Skin of body (tissue), 2 donors: Measurements from ENCODE around the gene JOSD2. TPM values are rescaled to one million over a fixed set of nuclear protein-coding genes. Genes with fewer than 3 reads are reported as not detected.

Source experiments
- DNase-seq: peaks from one replicate; lab custom pipeline; 2025; lab: John Stamatoyannopoulos, UW
- total RNA-seq: library from RNA; depleted of rRNA; stranded (reverse); fragments of >200 nt; gene quantifications from one replicate; pipeline ENCODE4 v1.2.3, GENCODE V29; 2014

JOSD2 gene
- total RNA-seq, 1 donor from 2014 or later, result 8.1 TPM

GRCh38 chr19:50496189-50497021 is 14.6 kb downstream of the JOSD2 start:
- DNase-seq, result no peak

DNA sequence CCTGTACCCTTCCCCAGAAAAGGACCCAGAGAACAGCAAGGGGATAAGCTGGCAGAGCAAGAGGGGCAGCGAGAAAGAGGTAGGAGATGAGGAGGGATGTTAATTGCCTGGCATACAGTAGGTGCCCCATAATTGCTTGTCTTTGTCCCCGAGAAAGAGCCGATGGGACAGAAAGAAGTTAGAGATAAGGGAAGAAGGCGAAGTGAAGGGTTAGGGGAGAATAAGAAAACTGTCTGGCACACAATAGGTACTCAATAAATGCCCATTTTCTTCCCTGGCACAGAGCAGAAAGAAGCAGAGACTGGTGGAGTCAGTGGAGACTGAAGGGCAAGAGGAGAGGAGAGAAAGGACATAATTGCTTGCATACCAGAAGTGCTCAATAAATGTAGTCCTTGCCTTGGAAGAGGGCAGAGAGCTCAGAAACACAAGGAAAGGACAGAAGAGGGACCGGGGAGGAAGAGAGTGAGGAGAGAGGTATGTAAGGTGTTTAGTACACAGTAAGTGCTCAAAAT is 15.9 kb downstream of the JOSD2 start:
- no peak for DNase-seq

DNA sequence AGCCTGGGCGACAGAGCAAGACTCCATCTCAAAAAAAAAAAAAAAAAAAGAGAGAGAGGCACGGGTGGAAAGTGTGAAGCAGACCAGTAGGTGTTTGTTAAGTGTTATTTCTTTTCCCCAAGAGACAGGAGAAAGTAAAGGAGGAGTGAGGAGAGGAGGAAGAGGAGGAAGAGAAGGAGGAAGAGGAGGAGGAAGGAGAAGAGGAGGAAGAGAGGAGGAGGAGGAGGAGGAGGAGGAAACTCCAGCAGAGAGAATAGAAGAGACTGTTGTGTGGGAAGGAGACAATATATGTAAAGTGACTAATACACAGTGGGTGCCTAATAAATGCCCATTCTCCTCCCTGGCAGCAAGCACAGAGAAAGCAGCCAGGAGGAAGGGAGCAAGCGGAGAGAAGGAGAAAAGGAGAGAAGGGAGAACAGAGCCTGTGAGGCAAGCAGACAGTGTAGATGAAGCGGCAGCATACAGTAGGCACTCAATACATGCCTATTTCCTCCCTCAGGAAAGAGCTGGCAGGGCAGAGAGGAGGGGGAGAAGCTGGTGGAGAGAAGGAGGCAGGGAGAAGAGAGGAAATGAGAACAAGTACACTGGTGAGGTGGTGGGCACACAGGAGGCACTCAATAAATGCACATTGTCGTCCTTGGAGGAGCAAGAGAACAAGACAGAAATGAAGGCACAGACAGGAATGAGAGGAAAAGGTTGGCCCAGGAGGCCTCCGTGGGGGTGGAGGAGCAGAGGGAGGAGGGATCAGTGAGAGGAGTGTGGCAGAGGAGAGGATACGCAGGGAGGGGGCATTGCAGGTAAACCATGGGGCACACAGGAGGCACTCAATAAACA is 16.6 kb downstream of the JOSD2 start:
- no peak for DNase-seq

DNA sequence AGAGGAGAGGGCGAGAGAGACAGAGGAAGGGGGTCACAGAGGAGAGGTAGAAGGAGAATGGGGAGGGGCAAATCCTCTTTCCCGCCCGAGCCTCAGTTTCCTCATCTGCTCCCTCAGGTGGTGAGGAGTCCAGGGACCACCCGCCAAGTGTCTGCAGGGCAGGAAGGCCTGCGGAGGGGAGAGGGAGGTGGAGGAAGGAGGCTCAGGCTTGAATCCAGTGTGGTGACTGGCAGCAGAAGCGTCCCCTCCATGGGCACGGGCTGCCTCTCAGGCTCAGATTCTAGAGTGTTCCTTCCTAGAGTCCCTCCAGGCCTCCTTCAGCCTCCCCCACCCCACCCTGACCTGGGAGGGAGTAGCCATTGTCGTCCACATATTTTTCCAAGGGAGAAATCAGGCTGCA is 17.8 kb downstream of the JOSD2 start:
- DNase-seq, result no peak

DNA sequence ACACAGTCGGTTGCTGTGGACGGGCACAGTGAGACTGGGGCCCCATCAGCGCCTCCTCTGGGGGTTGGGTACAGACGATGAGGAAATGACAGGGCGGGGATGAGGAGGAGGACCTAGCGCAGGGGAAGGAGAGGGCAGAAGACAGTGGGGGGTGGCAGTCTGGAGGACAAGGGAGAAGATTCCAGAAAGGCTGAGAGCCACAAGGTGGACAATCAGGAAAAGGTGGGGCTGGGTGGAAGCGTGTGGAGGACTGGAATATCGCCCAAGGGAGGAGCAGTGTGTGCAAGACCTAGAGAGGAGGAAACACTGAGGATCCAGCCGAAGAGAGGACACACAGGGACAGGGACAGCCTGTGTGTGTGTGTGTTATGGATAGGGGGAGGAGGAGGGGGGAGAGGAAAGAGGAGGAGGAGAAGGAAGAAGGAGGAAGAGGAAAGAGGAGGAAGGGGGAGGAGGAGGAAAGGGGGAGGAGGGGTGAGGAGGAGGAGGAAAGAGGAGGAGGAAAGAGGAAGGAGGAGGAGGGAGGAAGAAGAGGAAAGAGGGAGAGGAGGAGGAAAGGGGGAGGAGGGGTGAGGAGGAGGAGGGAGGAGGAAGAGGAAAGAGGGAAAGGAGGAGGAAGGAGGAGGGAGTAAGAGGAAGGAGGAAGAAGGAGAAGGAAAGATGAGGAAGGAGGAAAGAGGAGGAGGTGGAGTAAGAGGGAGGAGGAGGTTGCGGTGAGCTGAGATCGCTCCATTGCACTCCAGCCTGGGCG is 18.5 kb downstream of the JOSD2 start:
- no peak for DNase-seq

DNA sequence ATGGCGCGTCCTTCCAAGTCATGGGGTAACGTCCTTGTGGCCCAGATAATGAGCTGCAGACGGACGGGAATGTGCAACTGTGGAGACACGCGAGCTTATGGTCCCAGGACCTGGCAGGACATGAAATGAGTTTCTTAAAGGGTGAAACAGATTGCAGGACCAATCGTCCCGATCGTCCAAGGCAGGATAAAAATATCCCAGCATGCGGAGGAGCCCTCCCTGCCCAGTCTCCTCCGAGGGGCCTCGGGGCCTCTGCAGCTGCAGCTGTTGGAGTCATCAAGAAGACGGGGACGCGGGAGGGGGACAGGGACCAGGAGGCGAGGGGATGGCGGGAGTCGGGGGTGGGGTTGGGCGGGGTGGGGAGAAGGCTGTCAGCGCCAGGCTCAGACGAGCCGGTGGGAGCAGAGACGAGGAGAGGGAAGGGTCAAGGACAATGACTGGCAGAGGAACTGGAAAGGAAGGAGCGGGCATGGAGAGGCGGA is 20.0 kb downstream of the JOSD2 start:
- peak; percentile 20 for DNase-seq

- no peak for DNase-seq
Observed at GRCh38 chr19:50490411-50490811, 20.6 kb downstream of the JOSD2 start.

GRCh38 chr19:50489461-50490011 is 21.5 kb downstream of the JOSD2 start:
- DNase-seq, result no peak

GRCh38 chr19:50488389-50489194 is 22.4 kb downstream of the JOSD2 start:
- DNase-seq, result no peak

GRCh38 chr19:50486823-50487515 is 24.0 kb downstream of the JOSD2 start:
- DNase-seq, result no peak

- no peak for DNase-seq
Observed at GRCh38 chr19:50485284-50485955, 25.6 kb downstream of the JOSD2 start.

DNA sequence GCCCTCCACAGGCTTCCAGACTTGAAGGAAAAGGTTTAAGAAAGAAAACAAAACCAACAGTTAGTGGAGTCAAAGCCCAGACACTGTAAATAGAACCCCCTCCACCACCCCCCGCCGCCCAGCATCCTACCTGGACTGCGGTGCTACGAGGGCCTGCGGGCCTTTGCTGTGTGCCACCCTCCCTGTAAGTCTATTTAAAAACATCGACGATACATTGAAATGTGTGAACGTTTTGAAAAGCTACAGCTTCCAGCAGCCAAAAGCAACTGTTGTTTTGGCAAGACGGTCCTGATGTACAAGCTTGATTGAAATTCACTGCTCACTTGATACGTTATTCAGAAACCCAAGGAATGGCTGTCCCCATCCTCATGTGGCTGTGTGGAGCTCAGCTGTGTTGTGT is 28.1 kb downstream of the JOSD2 start:
- DNase-seq, result no peak

GRCh38 chr19:50482271-50482855 is 28.6 kb downstream of the JOSD2 start:
- DNase-seq, result no peak

- DNase-seq, result no peak
Observed at GRCh38 chr19:50481351-50482149, 29.4 kb downstream of the JOSD2 start.

DNA sequence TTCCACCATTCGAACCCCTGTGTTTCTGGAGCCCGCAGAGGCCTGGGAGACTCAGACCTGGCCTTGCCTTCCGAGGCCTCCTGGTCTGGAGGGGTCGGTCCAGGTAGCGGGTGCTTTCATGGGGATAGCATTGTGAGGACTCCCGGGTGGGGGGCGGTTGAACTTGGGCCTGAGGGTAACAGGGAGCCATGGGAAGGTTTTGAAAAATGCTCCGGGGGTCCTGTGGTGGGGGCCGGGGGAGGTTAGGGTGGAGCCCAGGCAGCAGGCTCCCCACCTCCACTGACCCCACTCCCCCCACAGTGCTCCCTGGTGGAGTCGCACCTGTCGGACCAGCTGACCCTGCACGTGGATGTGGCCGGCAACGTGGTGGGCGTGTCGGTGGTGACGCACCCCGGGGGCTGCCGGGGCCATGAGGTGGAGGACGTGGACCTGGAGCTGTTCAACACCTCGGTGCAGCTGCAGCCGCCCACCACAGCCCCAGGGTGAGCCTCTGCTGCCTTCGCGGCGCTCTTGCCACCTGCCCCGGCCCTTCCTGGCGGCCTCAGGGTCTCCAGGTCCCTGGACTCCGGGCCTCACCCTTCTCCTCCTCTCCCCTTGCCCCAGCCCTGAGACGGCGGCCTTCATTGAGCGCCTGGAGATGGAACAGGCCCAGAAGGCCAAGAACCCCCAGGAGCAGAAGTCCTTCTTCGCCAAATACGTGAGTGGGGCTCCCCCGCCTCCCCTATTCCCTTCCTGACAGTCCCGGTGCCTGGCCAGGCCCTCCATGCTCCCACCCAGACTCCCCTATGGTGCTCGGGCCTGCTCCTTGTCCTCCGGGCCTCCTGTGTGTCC is 30.5 kb downstream of the JOSD2 start:
- DNase-seq, result no peak

GRCh38 chr19:50479761-50480251 is 31.2 kb downstream of the JOSD2 start:
- no peak for DNase-seq
